ENCODE results near the gene RNGTT. TPM values are rescaled to one million over a fixed set of nuclear protein-coding genes. Genes with fewer than 3 reads are reported as not detected.

Gene RNGTT
- total RNA-seq, 6 experiments from 2014 or later: 16.0 to 17.4 (median 16.8) TPM

DNA sequence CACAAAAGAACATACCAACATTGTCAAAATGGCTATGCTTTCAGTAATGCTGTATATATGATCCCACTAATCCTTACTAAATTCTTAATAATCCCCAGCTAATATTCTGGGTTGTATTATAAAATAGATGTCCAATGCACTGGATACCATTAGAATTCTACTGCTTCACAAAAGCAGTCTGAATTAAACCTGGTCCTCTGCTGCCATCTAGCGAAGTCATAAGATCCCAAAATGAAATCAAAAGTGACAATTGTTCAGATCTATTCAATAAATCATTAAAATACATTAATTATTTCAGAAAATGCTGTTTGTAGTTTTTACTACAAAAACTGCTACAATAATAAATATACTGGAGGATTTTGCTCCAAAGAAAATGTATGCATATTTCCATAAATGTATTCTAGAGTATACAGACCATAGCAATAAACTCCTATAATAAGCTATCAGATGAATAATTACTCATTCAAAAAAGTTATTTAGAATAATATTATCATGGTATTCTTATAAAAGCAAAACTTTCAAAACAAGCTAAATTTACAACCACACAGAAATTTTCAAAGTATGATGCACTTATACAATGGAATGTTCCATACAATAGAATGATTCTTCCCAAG, 92.6 kb downstream of the RNGTT start:
- Mint-ChIP-seq H3K27ac (no peak overlapping the region), H3K36me3 (ENCODE audit: low read depth) (no peaks in the 10 kb centered on the region), H3K9me3 (no peaks in the 10 kb centered on the region), H3K27me3 (ENCODE audit: insufficient read depth) (no peaks in the 10 kb centered on the region), H3K4me1 (ENCODE audit: low read depth) (peaks cover 48% of the 10 kb centered on the region), H3K4me3 (no peak overlapping the region)
- DNase-seq: peak; percentile 55
- peak; percentile 88 for TF ChIP-seq CTCF (IDR thresholded peaks at IDR 0.05)

DNA sequence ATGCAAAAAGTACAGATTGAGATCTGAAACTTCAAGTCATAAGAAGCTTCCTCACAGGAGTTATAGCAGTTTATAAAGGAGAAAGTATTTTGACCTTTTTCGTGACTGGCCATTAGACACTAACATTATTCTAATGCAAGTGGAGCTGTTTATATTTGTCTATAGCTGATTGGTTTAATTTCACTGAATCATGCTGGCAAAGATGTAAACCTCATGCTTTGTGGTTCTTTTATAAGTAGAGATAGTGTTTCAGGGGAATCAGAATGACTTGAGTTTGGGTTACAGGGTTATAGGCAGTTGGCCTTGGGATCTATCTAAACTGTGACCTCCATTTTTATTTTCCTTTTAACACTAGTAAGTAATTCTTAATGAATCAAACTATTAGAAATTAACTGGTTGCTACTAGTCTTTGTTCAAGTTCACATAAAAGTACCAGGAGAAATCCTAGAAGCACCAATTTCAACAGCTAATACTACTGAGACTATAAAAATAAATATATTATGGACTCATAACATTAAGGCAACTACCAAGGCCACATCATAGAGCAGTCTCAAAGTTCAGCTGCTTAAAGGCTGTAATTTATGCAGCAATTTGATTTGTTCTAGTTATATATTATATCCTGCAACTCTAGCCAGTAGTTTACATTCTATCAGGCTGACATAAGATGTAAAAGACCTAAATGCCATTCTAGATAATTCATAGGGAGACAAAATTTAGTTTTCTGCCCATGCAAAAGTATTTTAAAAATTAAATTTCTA, 94.0 kb downstream of the RNGTT start:
- Mint-ChIP-seq H3K27ac (peak overlapping the region; percentile 79), H3K36me3 (ENCODE audit: low read depth) (no peaks in the 10 kb centered on the region), H3K4me3 (peak overlapping the region; percentile 69), H3K27me3 (ENCODE audit: insufficient read depth) (no peaks in the 10 kb centered on the region), H3K4me1 (ENCODE audit: low read depth) (peaks cover 42% of the 10 kb centered on the region), H3K9me3 (no peaks in the 10 kb centered on the region)
- TF ChIP-seq CTCF (IDR thresholded peaks at IDR 0.05): no peak
- DNase-seq: peak; percentile 71

DNA sequence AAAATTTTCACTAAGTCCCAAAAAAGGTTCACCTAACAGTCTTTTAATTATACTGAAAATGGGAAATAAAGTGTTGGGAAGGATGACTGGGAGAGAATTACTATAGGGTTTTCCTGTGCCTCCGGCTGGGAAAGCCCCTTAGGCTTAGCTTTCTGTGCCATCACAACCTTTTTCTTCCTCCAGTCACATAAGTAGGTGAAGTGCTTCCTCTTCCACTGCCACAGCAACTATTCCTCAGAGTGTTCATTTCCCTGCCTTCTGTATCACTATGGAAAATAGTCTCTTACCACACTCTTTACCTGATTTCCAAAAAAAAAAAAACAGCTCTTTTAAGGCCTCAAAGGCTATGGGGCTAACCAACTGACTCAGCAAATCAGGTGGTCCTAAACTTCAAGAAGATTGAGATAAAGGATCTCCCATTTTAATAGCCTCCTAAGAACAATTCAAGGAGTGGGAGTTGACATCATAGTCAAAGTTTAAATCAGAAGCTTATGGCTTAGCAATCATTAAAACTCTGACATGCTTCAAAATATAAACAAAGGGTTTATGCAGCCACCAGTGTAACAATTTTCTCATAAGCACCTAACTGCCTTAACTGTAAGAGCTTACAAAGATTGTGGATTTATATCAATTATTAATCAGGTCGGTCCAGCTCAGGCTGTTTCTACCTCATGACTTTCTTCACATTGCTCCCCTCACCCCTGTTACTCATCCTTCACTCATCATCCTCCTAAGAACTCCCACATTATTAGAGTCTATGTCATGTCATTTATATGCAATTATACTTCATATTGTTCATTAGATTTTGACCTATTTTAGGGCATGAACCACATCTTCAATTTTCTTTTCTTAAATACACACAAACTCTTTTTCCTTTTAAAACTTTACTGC, 95.3 kb downstream of the RNGTT start:
- no peaks in the 10 kb centered on the region for H3K9me3 Mint-ChIP-seq
- peaks cover 42% of the 10 kb centered on the region for H3K4me1 Mint-ChIP-seq (ENCODE audit: low read depth)
- peak overlapping the region; percentile 57; the same call in 1 of the 2 replicates for H3K4me3 Mint-ChIP-seq
- peak; percentile 41 for DNase-seq
- no peak for TF ChIP-seq CTCF (IDR thresholded peaks at IDR 0.05)
- peak overlapping the region; percentile 79 for H3K27ac Mint-ChIP-seq
- H3K36me3 Mint-ChIP-seq (ENCODE audit: low read depth): no peaks in the 10 kb centered on the region
- H3K27me3 Mint-ChIP-seq (ENCODE audit: insufficient read depth): no peaks in the 10 kb centered on the region

DNA sequence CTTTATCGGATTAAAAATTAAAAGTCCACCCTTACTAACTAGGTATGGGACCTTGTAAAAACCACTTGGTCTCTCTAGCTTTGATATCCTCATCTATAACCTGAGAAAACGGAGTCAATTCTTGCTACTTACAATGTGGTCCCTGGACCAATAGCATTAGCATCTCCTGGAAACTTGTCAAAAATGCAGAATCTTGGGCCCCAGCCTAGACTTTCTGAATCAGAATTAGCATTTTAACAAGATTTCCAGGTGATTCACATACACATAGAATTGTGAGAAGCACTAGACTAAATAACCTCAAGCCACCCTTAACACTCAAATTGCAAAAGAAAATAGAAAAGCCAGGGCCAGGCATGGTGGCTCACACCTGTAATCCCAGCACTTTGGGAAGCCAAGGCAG, 96.6 kb downstream of the RNGTT start:
- Mint-ChIP-seq H3K27ac (no peak overlapping the region), H3K4me1 (ENCODE audit: low read depth) (peaks cover 42% of the 10 kb centered on the region), H3K27me3 (ENCODE audit: insufficient read depth) (no peaks in the 10 kb centered on the region), H3K36me3 (ENCODE audit: low read depth) (peaks cover 8% of the 10 kb centered on the region; the same call in 1 of the 2 replicates), H3K4me3 (no peak overlapping the region), H3K9me3 (no peaks in the 10 kb centered on the region)
- DNase-seq: no peak
- TF ChIP-seq CTCF (IDR thresholded peaks at IDR 0.05): no peak

DNA sequence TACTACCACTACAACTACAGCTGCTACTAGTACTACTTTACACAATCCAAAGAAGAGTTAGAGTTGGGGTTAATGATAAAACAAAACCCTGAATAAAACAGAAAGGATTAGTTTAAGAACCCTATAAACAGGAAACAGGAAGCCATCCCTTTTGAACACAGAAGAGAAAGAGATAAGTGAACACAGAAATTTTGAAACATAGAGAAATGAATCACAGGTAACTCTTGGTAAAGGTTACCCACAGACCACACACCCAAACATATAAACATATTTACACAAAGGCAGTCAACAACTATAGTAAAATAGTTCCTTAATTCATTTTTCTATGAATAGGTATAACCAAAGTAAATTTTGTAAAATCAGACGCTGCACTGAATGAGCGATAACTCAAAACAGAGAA, 98.1 kb downstream of the RNGTT start:
- TF ChIP-seq CTCF (IDR thresholded peaks at IDR 0.05): no peak
- Mint-ChIP-seq H3K4me3 (no peak overlapping the region), H3K9me3 (no peaks in the 10 kb centered on the region), H3K4me1 (ENCODE audit: low read depth) (peaks cover 39% of the 10 kb centered on the region), H3K27me3 (ENCODE audit: insufficient read depth) (no peaks in the 10 kb centered on the region; the same call in 1 of the 2 replicates), H3K27ac (no peak overlapping the region), H3K36me3 (ENCODE audit: low read depth) (peaks cover 8% of the 10 kb centered on the region; the same call in 1 of the 2 replicates)
- DNase-seq: no peak

Measured in HFFc6 (cell line).